Stomach (tissue), 4 donors: ENCODE results near the gene C16orf78.

ENCODE experiments used
- CTCF ChIP-seq, 7 experiments: fragments of 450-650 bp in 4 of 7; fragments of 200-600 bp in 3 of 7; sonication (generic) in 3 of 7; IDR thresholded peaks; one replicate each; pipeline ENCODE4 v1.5.1; 2016 to 2019; ENCODE audit warnings: antibody characterized with exemption in 7 of 7, control low read depth in 2 of 7, mild to moderate bottlenecking in 1 of 7
- EP300 ChIP-seq: sonication (generic); formaldehyde crosslinking; IDR thresholded peaks from one replicate; pipeline ENCODE4 v1.6.1; 2017; ENCODE audit warnings: antibody characterized with exemption

DNA sequence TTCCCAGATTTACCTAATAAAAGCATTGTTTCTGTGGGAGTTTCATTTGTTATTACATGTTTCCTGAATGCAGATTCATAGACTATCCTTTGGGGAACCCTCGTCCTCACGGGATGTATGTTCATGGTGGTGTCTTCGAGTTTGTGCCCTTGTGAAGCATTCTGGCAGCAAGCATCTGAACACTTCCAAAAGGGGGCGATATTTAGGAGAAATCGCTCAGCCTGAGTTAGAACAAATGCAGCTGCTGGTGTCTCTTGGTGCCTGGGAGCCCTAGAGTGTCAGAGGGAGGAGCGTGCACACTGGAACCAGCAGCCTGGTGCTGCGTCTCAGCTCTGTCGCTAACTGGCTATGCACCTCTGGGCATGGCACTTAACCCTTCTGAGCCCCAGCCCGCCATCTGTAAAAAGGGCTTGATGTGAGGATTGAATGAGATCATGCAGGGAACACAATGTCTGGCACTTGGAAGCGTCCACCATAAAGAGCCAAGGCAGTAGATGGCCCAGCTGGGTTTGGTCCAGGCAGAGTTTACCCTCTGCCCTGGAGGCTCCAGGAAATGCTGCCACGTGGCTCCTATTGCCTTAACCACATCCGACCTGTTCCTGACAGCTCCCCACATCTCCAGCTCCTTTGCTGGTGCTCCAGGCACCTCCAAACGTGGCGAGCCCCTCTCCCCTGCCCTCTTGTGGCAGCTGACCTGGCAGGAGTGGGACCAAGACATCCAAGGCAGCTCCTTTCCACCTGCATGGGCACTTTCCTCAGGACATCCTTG is 25.0 kb upstream of the C16orf78 start:
- TF ChIP-seq CTCF (IDR thresholded peaks at IDR 0.05) (no peak), EP300 (no peak)
